Endothelial cell of umbilical vein (primary cell): ENCODE measurements around the gene ARHGAP27. TPM values are rescaled to one million over a fixed set of nuclear protein-coding genes. Genes with fewer than 3 reads are reported as not detected.
"Not testable (repeated sequence)": the region's sequence is repeated elsewhere in the genome, so short reads cannot be mapped to it uniquely, and the experiment has no call there.

Source experiments
- BruUV-seq: library from RNA; stranded (reverse); fragments of 400-500 nt; replicated peaks from 2 replicates; lab custom pipeline; 2021; lab: Mats Ljungman, UMichigan
- CTCF ChIA-PET: fragments of 300-600, 350-600 bp; sonication (Branson Sonifier 250); formaldehyde crosslinking; loops from one replicate; lab custom pipeline; 2021; ENCODE audit warnings: antibody characterized with exemption, inconsistent platforms; lab: Charles Lee
- POLR2A ChIA-PET: fragments of 300-600, 350-600 bp; sonication (Branson Sonifier 250); formaldehyde crosslinking; loops from one replicate; lab custom pipeline; 2021; ENCODE audit warnings: antibody characterized with exemption, inconsistent platforms; lab: Charles Lee
- DNase-seq: peaks from one replicate; pipeline ENCODE4 v3.0.0-alpha.2; 2011; ENCODE audit warnings: low read depth, low spot score
- FAIRE-seq: peaks from 2 replicates; lab custom pipeline; 2011; peaks lifted over from hg19 to GRCh38; lab: Jason Lieb, UNC
- H2AFZ ChIP-seq: 2 replicates; pipeline ENCODE4 v1.6.0; 2012; ENCODE audit warnings: low read depth, low read length, control low read depth, inconsistent platforms
- H3K27ac ChIP-seq: 2 replicates; pipeline ENCODE4 v1.5.1; 2011; ENCODE audit warnings: low read depth, mild to moderate bottlenecking, control low read depth, low read length, moderate library complexity; ENCODE audit not compliant: insufficient read depth
- H3K27me3 ChIP-seq, 2 experiments: 2 replicates each; pipeline versions ENCODE4 v1.6.0 to v1.6.1; 2011; ENCODE audit warnings: low read length in 2 of 2, mixed read lengths in 1 of 2; ENCODE audit not compliant: control insufficient read depth in 2 of 2, insufficient read depth in 2 of 2
- H3K36me3 ChIP-seq, 2 experiments: 2 replicates in 1 of 2; 3 replicates in 1 of 2; pipeline ENCODE4 v1.5.1; 2011; ENCODE audit warnings: low read length in 2 of 2, mild to moderate bottlenecking in 1 of 2, moderate library complexity in 1 of 2; ENCODE audit not compliant: control insufficient read depth in 2 of 2, insufficient read depth in 2 of 2; ENCODE audit errors: extremely low read depth in 1 of 2
- H3K4me1 ChIP-seq: 3 replicates; pipeline ENCODE4 v1.5.1; 2011; ENCODE audit warnings: mild to moderate bottlenecking, low read length; ENCODE audit not compliant: control insufficient read depth, insufficient read depth; ENCODE audit errors: extremely low read depth
- H3K4me2 ChIP-seq: 2 replicates; pipeline ENCODE4 v1.6.1; 2011; ENCODE audit warnings: low read length, control low read depth, mixed read lengths; ENCODE audit not compliant: insufficient read depth
- H3K4me3 ChIP-seq, 3 experiments: fragments of 200-600 bp in 1 of 3; sonication (generic), shearing (Covaris generic) in 1 of 3; replicated peaks in 1 of 3; 2 replicates each; pipeline ENCODE4 v1.5.1; 2011 to 2016; ENCODE audit warnings: control low read depth in 3 of 3, low read length in 3 of 3, mild to moderate bottlenecking in 2 of 3, inconsistent platforms in 1 of 3, low read depth in 1 of 3, moderate library complexity in 1 of 3; ENCODE audit not compliant: insufficient read depth in 1 of 3
- H3K79me2 ChIP-seq: 2 replicates; pipeline ENCODE4 v1.6.0; 2012; ENCODE audit warnings: low read length, inconsistent platforms; ENCODE audit not compliant: control insufficient read depth, insufficient read depth
- H3K9ac ChIP-seq: replicated peaks from 2 replicates; pipeline ENCODE3; 2011; ENCODE audit warnings: low read length, control low read depth; ENCODE audit not compliant: insufficient read depth; ENCODE audit errors: extremely low read depth
- H3K9me1 ChIP-seq: replicated peaks from 3 replicates; pipeline ENCODE4 v1.6.0; 2011; ENCODE audit warnings: mild to moderate bottlenecking, low read length; ENCODE audit not compliant: control insufficient read depth, insufficient read depth; ENCODE audit errors: extremely low read depth
- H3K9me3 ChIP-seq: replicated peaks from 2 replicates; pipeline ENCODE4 v1.5.1; 2012; ENCODE audit warnings: low read length, inconsistent platforms; ENCODE audit not compliant: control insufficient read depth, insufficient read depth
- H4K20me1 ChIP-seq: replicated peaks from 2 replicates; pipeline ENCODE3; 2011; ENCODE audit warnings: mild to moderate bottlenecking, low read length; ENCODE audit not compliant: control insufficient read depth, insufficient read depth; ENCODE audit errors: extremely low read depth
- FOS ChIP-seq: IDR thresholded peaks from 2 replicates; pipeline ENCODE4 v1.6.1; 2011; ENCODE audit warnings: mild to moderate bottlenecking, low read length, moderate library complexity, borderline replicate concordance; ENCODE audit not compliant: insufficient read depth
- JUN ChIP-seq: IDR thresholded peaks from 2 replicates; pipeline ENCODE4 v1.6.1; 2011; ENCODE audit warnings: borderline replicate concordance, low read depth; ENCODE audit not compliant: insufficient read length, insufficient read depth
- POLR2AphosphoS5 ChIP-seq: IDR thresholded peaks from 2 replicates; pipeline ENCODE4 v1.6.1; 2012; ENCODE audit warnings: low read depth, mild to moderate bottlenecking, control low read depth, low read length, moderate library complexity; ENCODE audit not compliant: insufficient read depth
- dilution Hi-C: fragments of 300-500 bp; cut with MboI; formaldehyde crosslinking; loops from one replicate; pipeline ENCODE4 v1.15.0; 2019; ENCODE audit warnings: low sequenced_read_pairs; ENCODE audit not compliant: extremely low pct_ligation_motif_present
- intact Hi-C: fragments of 100-400 bp; cut with micrococcal nuclease; formaldehyde crosslinking; loops from one replicate; pipeline ENCODE4 v1.10.0; 2022
- polyA plus RNA-seq, 4 experiments: library from polyadenylated mRNA; depleted of rRNA in 3 of 4; stranded (reverse) in 3 of 4; unstranded in 1 of 4; fragments of >200 nt; gene quantifications; 2 replicates each; pipeline versions ENCODE4 v1.2.1 to v1.2.3, GENCODE V29; 2011 to 2012; ENCODE audit warnings: missing spikeins in 1 of 4
- total RNA-seq: library from RNA; stranded (reverse); gene quantifications from 2 replicates; pipeline ENCODE4 v1.2.3, GENCODE V29; 2021

ARHGAP27 gene
- total and polyA plus RNA-seq, 2 donors (not counting 3 experiments of a cell fraction or from before 2014, with no cell fraction given): 21.0 to 47.0 TPM

- peak; percentile 100 for FAIRE-seq
Observed at GRCh38 chr17:45445901-45446743, 13.5 kb upstream of the ARHGAP27 start.

GRCh38 chr17:45444856-45445820, 12.5 kb upstream of the ARHGAP27 start:
- H3K4me3 ChIP-seq, H3K9ac ChIP-seq, intact Hi-C loops, H4K20me1 ChIP-seq, dilution Hi-C loops, DNase-seq, H3K36me3 ChIP-seq, H3K27me3 ChIP-seq, POLR2A ChIA-PET, H3K9me1 ChIP-seq, H3K9me3 ChIP-seq, H3K4me2 ChIP-seq, H2AFZ ChIP-seq, H3K79me2 ChIP-seq, BruUV-seq: not testable (repeated sequence)
- H3K27ac ChIP-seq: peak overlapping the region; percentile 45
- peak; percentile 8 for FAIRE-seq
- peaks cover 31% of the 10 kb centered on the region for H3K4me1 ChIP-seq
- CTCF ChIA-PET: interaction anchor here (1.3 kb wide), 1 partner anchor 13 kb away, joined by 5 read pairs; no protein-coding TSS in a partner anchor

More at GRCh38 chr17:45445901-45446743, 13.5 kb upstream of the ARHGAP27 start:
- Histone ChIP-seq H3K27ac (peak overlapping the region; percentile 69), H3K9ac (peak overlapping the region; percentile 16), H3K4me1 (peaks cover 21% of the 10 kb centered on the region), H2AFZ (peak overlapping the region; percentile 35)
- H3K4me2 ChIP-seq, H3K4me3 ChIP-seq, dilution Hi-C loops, H4K20me1 ChIP-seq, POLR2A ChIA-PET, H3K9me1 ChIP-seq, H3K27me3 ChIP-seq, H3K9me3 ChIP-seq, H3K79me2 ChIP-seq, H3K36me3 ChIP-seq: not testable (repeated sequence)
- TSS peak; percentile 62 for BruUV-seq
- intact Hi-C loops: loop anchor here (1.0 kb wide), 1 partner anchor 14 kb away; the partner anchor contains the start of gene ARHGAP27
- CTCF ChIA-PET: interaction anchor here (1.3 to 2.0 kb wide), 2 partner anchors 14 to 18 kb away, joined by 4 to 5 read pairs; no protein-coding TSS in a partner anchor
- peak; percentile 28 for TF ChIP-seq JUN
- TF ChIP-seq FOS: peak; percentile 56
- TF ChIP-seq POLR2AphosphoS5: peak; percentile 65
- DNase-seq: peak; percentile 90

GRCh38 chr17:45444301-45444700, 11.6 kb upstream of the ARHGAP27 start:
- CTCF ChIA-PET: not testable (repeated sequence)

More at GRCh38 chr17:45444301-45444700, 11.6 kb upstream of the ARHGAP27 start:
- dilution Hi-C loops, FAIRE-seq, POLR2A ChIA-PET, H3K4me2 ChIP-seq, H3K9ac ChIP-seq, H3K9me1 ChIP-seq, H3K36me3 ChIP-seq, H3K27ac ChIP-seq, H2AFZ ChIP-seq, DNase-seq, intact Hi-C loops, H3K79me2 ChIP-seq, BruUV-seq, H3K4me3 ChIP-seq, H3K9me3 ChIP-seq, H4K20me1 ChIP-seq, H3K27me3 ChIP-seq: not testable (repeated sequence)
- H3K4me1 ChIP-seq: peaks cover 33% of the 10 kb centered on the region
